Osteoblast (primary cell): Measurements from ENCODE around the gene OSBPL7. TPM values are rescaled to one million over a fixed set of nuclear protein-coding genes. Genes with fewer than 3 reads are reported as not detected.

Source experiments
- DNase-seq: peaks from one replicate; pipeline ENCODE4 v3.0.0; 2011; ENCODE audit warnings: low spot score, mixed read lengths; ENCODE audit not compliant: insufficient read length; ENCODE audit errors: missing footprints
- H2AFZ ChIP-seq: 2 replicates; pipeline ENCODE4 v1.6.0; 2011; ENCODE audit warnings: mild to moderate bottlenecking, low read length
- H3K27ac ChIP-seq: 2 replicates; pipeline ENCODE4 v1.5.1; 2011; ENCODE audit warnings: mild to moderate bottlenecking, low read depth, low read length, moderate library complexity
- H3K27me3 ChIP-seq: 2 replicates; pipeline ENCODE4 v1.6.0; 2012; ENCODE audit warnings: mild to moderate bottlenecking, control low read depth, inconsistent platforms, low read length, moderate library complexity; ENCODE audit not compliant: insufficient read depth
- H3K36me3 ChIP-seq: 2 replicates; pipeline ENCODE4 v1.5.1; 2011; ENCODE audit warnings: mild to moderate bottlenecking, low read length, control low read depth, moderate library complexity; ENCODE audit not compliant: insufficient read depth
- H3K4me1 ChIP-seq: 2 replicates; pipeline ENCODE4 v1.5.1; 2011; ENCODE audit warnings: mild to moderate bottlenecking, low read length, control low read depth, moderate library complexity; ENCODE audit not compliant: insufficient read depth
- H3K4me2 ChIP-seq: 2 replicates; pipeline ENCODE4 v1.6.0; 2011; ENCODE audit warnings: mild to moderate bottlenecking, low read length; ENCODE audit not compliant: insufficient read depth
- H3K4me3 ChIP-seq: fragments of 200-600 bp; sonication (generic); 3 replicates; pipeline ENCODE4 v1.5.1; 2012; ENCODE audit warnings: mild to moderate bottlenecking, low read length, inconsistent platforms; ENCODE audit not compliant: insufficient read depth
- H3K79me2 ChIP-seq: 2 replicates; pipeline ENCODE4 v1.6.0; 2012; ENCODE audit warnings: mild to moderate bottlenecking, low read length, control low read depth, inconsistent platforms; ENCODE audit not compliant: insufficient read depth
- H3K9me3 ChIP-seq: 2 replicates; pipeline ENCODE4 v1.5.1; 2011; ENCODE audit warnings: low read depth, low read length, control low read depth
- H4K20me1 ChIP-seq: 2 replicates; pipeline ENCODE4 v1.6.0; 2012; ENCODE audit warnings: mild to moderate bottlenecking, low read length, control low read depth; ENCODE audit not compliant: insufficient read depth
- CTCF ChIP-seq: IDR thresholded peaks from 2 replicates; pipeline ENCODE4 v1.5.1; 2011; ENCODE audit warnings: mild to moderate bottlenecking, low read depth, low read length, moderate library complexity; ENCODE audit errors: extremely low read depth
- total RNA-seq: library from RNA; depleted of rRNA; stranded (reverse); fragments of >200 nt; gene quantifications from 2 replicates; pipeline ENCODE4 v1.2.3, GENCODE V29; 2012

The OSBPL7 gene
- total RNA-seq, 1 donor, result 8.0 TPM

- DNase-seq, result peak; percentile 32
- Histone ChIP-seq H3K36me3 (no peaks in the 10 kb centered on the region), H3K27ac (no peak overlapping the region), H3K79me2 (no peaks in the 10 kb centered on the region), H4K20me1 (no peaks in the 10 kb centered on the region), H3K9me3 (no peaks in the 10 kb centered on the region), H3K4me3 (no peak overlapping the region), H3K4me1 (peaks cover 15% of the 10 kb centered on the region), H3K4me2 (no peak overlapping the region), H3K27me3 (peaks cover 26% of the 10 kb centered on the region), H2AFZ (no peak overlapping the region)
- no peak for TF ChIP-seq CTCF
Observed at GRCh38 chr17:47869114-47869513, 47.5 kb upstream of the OSBPL7 start.

GRCh38 chr17:47867813-47868533 lies 46.4 kb upstream of the OSBPL7 start:
- no peaks in the 10 kb centered on the region for H4K20me1 ChIP-seq
- no peak for DNase-seq
- no peak overlapping the region for H3K4me2 ChIP-seq
- TF ChIP-seq CTCF, result no peak
- peaks cover 14% of the 10 kb centered on the region for H3K4me1 ChIP-seq
- H2AFZ ChIP-seq, result no peak overlapping the region
- no peak overlapping the region for H3K4me3 ChIP-seq
- H3K36me3 ChIP-seq, result no peaks in the 10 kb centered on the region
- peaks cover 22% of the 10 kb centered on the region for H3K27me3 ChIP-seq
- no peaks in the 10 kb centered on the region for H3K79me2 ChIP-seq
- no peak overlapping the region for H3K27ac ChIP-seq
- no peaks in the 10 kb centered on the region for H3K9me3 ChIP-seq

- Histone ChIP-seq H3K27ac (no peak overlapping the region), H3K4me3 (no peak overlapping the region), H3K9me3 (no peaks in the 10 kb centered on the region), H3K36me3 (no peaks in the 10 kb centered on the region), H3K4me1 (peaks cover 13% of the 10 kb centered on the region), H3K79me2 (no peaks in the 10 kb centered on the region), H4K20me1 (no peaks in the 10 kb centered on the region), H3K27me3 (peaks cover 17% of the 10 kb centered on the region), H3K4me2 (no peak overlapping the region), H2AFZ (no peak overlapping the region)
- DNase-seq, result peak; percentile 49
- TF ChIP-seq CTCF, result no peak
Observed at GRCh38 chr17:47866941-47867340, 45.3 kb upstream of the OSBPL7 start.

- peak overlapping the region; percentile 47 for H2AFZ ChIP-seq
- H3K36me3 ChIP-seq, result no peaks in the 10 kb centered on the region
- no peak overlapping the region for H3K4me3 ChIP-seq
- TF ChIP-seq CTCF, result no peak
- H3K79me2 ChIP-seq, result no peaks in the 10 kb centered on the region
- DNase-seq, result peak; percentile 80
- peaks cover 6% of the 10 kb centered on the region for H3K27me3 ChIP-seq
- no peak overlapping the region for H3K4me2 ChIP-seq
- H3K9me3 ChIP-seq, result no peaks in the 10 kb centered on the region
- no peaks in the 10 kb centered on the region for H4K20me1 ChIP-seq
- H3K27ac ChIP-seq, result no peak overlapping the region
- peaks cover 13% of the 10 kb centered on the region for H3K4me1 ChIP-seq
Observed at GRCh38 chr17:47864791-47865216, 43.2 kb upstream of the OSBPL7 start.
